ENCODE data around the gene MYL4.

GRCh38 chr17:47177261-47177660, 31.9 kb upstream of the MYL4 start:
- TF ChIP-seq CTCF (IDR thresholded peaks at IDR 0.05): no peak
- TF ChIP-seq POLR2A (IDR thresholded peaks at IDR 0.05; ENCODE audit: low read depth): no peak
- no peak for TF ChIP-seq EP300 (IDR thresholded peaks at IDR 0.05)
